ENCODE data around the gene MBD2. TPM values are rescaled to one million over a fixed set of nuclear protein-coding genes. Genes with fewer than 3 reads are reported as not detected.

MBD2 gene
- total RNA-seq, result 100 to 1,000 TPM in 1 of 6 donors, 10 to 100 TPM in 5; 28.7 to 106 (median 52.8) TPM

GRCh38 chr18:54224379-54225014 is at the start of gene MBD2:
Gene MBD2 (minus strand): TSS chr18:54224669. CDS start chr18:54224559, 110 bp downstream.
- TF ChIP-seq POLR2A (IDR thresholded peaks at IDR 0.05) (peak in 3 of 4 donors; percentile 53 to 84 (median 69)), POLR2AphosphoS5 (IDR thresholded peaks at IDR 0.05) (peak; percentile 35 to 70), CTCF (IDR thresholded peaks at IDR 0.05) (peak in 4 of 6 experiments; percentile 9 to 30 (median 14)), EP300 (IDR thresholded peaks at IDR 0.05) (no peak)
- no peaks in the 10 kb centered on the region for H3K36me3 ChIP-seq
- peak within 1 kb of the TSS; percentile 73 to 86 (median 80) for H3K4me3 ChIP-seq
- H3K4me1 ChIP-seq, result peaks cover 17 to 38% (median 19%) of the 10 kb centered on the region in 4 donors
- DNase-seq (peak; percentile 97 to 99), ATAC-seq (ENCODE audit: low FRiP score in 2 of 2) (peak; percentile 100)
- H3K9me3 ChIP-seq, result no peaks in the 10 kb centered on the region
- 0 to 3% methylated on average over 21 to 30 of the region's 66 CpGs for WGBS, 2 donors
- H3K27me3 ChIP-seq, result no peaks in the 10 kb centered on the region
- peak within 1 kb of the TSS; percentile 75 to 90 (median 88) for H3K27ac ChIP-seq

GRCh38 chr18:54269893-54270844 is 45.7 kb upstream of the MBD2 start:
- H3K27me3 ChIP-seq, result no peaks in the 10 kb centered on the region
- DNase-seq, result peak in 1 of 2 donors; percentile 68
- H3K27ac ChIP-seq, result peak overlapping the region; percentile 84 to 97 (median 94)
- peak overlapping the region; percentile 33 to 82 (median 60) for H3K4me3 ChIP-seq
- 13 to 15% methylated on average over 21 to 25 of the region's 27 CpGs for WGBS, 2 donors
- ATAC-seq (ENCODE audit: low FRiP score in 2 of 2), result peak; percentile 69 to 87
- no peaks in the 10 kb centered on the region for H3K9me3 ChIP-seq
- no peak for TF ChIP-seq POLR2A (IDR thresholded peaks at IDR 0.05)
- peak in 4 of 6 experiments; percentile 16 to 61 (median 49) for TF ChIP-seq CTCF (IDR thresholded peaks at IDR 0.05)
- no peak for TF ChIP-seq POLR2AphosphoS5 (IDR thresholded peaks at IDR 0.05)
- TF ChIP-seq EP300 (IDR thresholded peaks at IDR 0.05), result no peak
- peaks cover 7 to 15% (median 11%) of the 10 kb centered on the region in 4 donors for H3K4me1 ChIP-seq
- no peaks in the 10 kb centered on the region for H3K36me3 ChIP-seq

GRCh38 chr18:54268751-54269150 is 44.3 kb upstream of the MBD2 start:
- no peaks in the 10 kb centered on the region for H3K9me3 ChIP-seq
- DNase-seq (no peak), ATAC-seq (ENCODE audit: low FRiP score in 2 of 2) (no peak)
- H3K27me3 ChIP-seq, result no peaks in the 10 kb centered on the region
- H3K4me1 ChIP-seq, result peaks cover 7 to 15% (median 11%) of the 10 kb centered on the region in 4 donors
- TF ChIP-seq EP300 (IDR thresholded peaks at IDR 0.05), result no peak
- no peak for TF ChIP-seq POLR2AphosphoS5 (IDR thresholded peaks at IDR 0.05)
- TF ChIP-seq POLR2A (IDR thresholded peaks at IDR 0.05), result no peak
- no peak for TF ChIP-seq CTCF (IDR thresholded peaks at IDR 0.05)
- H3K27ac ChIP-seq, result peak overlapping the region; percentile 84 to 97 (median 94)
- peak overlapping the region in 3 of 4 donors; percentile 49 to 82 (median 72) for H3K4me3 ChIP-seq
- WGBS, 2 donors, result 62 to 70% methylated on average over 6 of the region's 6 CpGs
- H3K36me3 ChIP-seq, result no peaks in the 10 kb centered on the region

GRCh38 chr18:54267701-54268100 is 43.2 kb upstream of the MBD2 start:
- Histone ChIP-seq H3K4me3 (no peak overlapping the region), H3K36me3 (no peaks in the 10 kb centered on the region), H3K27ac (no peak overlapping the region), H3K27me3 (no peaks in the 10 kb centered on the region), H3K9me3 (no peaks in the 10 kb centered on the region), H3K4me1 (peaks cover 7 to 15% (median 11%) of the 10 kb centered on the region in 4 donors)
- no peak for TF ChIP-seq POLR2AphosphoS5 (IDR thresholded peaks at IDR 0.05)
- TF ChIP-seq EP300 (IDR thresholded peaks at IDR 0.05), result no peak
- no peak for TF ChIP-seq CTCF (IDR thresholded peaks at IDR 0.05)
- TF ChIP-seq POLR2A (IDR thresholded peaks at IDR 0.05), result no peak
- ATAC-seq (ENCODE audit: low FRiP score in 2 of 2), result no peak
- WGBS, 2 donors, result 92 to 93% methylated on average over 7 of the region's 7 CpGs
- no peak for DNase-seq
